HTERT RPE-1 (cell line): ENCODE data around the gene SYP.
"Not testable (repeated sequence)": the region's sequence is repeated elsewhere in the genome, so short reads cannot be mapped to it uniquely, and the experiment has no call there.

ENCODE experiments used
- in situ Hi-C: fragments of 300-500 bp; cut with MboI; formaldehyde crosslinking; loops from 4 replicates; pipeline ENCODE4 v1.14.3; 2020; ENCODE audit warnings: low sequenced_read_pairs

SYP gene

GRCh38 chrX:49171752-49172279 is 28.2 kb downstream of the SYP start, which contains the start of gene PLP2:
PLP2 (plus strand) TSS chrX:49171898; CDS start chrX:49172001, 103 bp downstream.
- in situ Hi-C loops, result no loop called here

DNA sequence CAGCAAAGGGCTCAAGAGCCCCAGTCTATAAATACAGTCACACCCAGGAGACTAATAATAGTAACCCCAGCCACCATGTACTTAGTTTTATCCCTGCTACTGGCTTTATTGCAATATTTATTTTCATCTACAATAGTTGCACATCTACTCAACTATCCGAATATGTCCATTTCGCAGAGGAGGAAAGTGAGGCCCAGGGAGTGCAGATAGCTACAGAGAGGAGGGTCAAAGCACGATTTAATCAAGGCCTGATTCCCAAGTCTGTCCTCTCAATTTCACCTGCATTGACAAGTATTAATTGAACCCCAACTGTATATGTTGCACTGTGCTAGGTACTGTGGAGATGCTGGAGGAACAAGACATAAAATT is 32.3 kb downstream of the SYP start:
- in situ Hi-C loops, result no loop called here

- in situ Hi-C loops, result no loop called here
These were observed 32.9 kb downstream of the SYP start for GRCh38 chrX:49166914-49167739.

DNA sequence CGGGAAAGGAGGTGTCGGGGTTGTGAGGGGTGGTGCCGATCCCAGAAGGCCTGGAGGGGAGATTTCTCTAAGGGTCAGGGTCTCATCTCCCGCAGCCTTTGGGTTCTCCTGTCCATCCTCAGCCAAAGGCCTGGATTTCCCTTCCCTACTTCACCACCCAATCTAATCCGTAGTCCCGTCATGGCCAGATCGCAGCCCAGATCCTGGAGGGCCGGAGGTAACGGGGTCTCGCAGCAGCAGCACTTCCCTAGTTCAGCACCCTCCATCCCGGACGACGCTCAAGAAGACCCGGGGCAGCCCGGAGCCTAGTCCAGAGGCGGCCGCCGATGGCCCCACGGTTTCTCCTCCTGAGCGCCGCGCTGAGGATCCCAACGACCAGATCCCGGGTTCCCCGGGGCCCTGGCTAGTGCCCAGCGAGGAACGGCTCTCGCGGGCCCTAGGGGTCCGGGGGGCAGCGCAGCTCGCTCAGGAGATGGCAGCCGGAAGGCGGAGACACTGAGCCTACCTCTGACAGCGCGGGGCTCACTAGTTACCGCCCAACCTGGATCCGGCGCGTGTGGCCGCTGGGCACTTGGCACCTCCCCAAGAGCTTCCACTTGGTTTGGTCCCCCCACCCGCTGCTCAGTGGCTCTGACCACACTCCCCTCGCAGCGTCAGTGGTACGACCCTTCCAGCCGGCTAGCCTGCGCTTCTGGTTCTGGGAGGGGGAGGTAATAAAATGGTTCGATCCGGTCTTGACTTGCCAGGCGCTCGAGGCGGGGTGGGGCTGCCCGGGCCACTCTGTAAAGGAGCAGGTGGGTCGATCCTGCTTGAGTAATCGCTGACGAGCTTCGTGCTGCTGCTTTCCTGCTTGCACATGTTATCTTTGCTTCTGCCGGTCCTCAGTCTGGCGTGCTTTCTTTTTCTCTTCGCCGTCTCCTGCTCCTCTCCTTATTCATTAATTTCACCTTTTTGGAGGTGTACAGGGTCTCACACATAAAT is 33.8 kb downstream of the SYP start:
- in situ Hi-C loops, result no loop called here

- in situ Hi-C loops, result no loop called here
These were observed 35.2 kb downstream of the SYP start for GRCh38 chrX:49164589-49165360.

- in situ Hi-C loops, result no loop called here
These were observed 36.2 kb downstream of the SYP start for GRCh38 chrX:49163555-49164419.

- in situ Hi-C loops, result no loop called here
These were observed 37.4 kb downstream of the SYP start, which contains the start of gene MAGIX for GRCh38 chrX:49162620-49163019. MAGIX (plus strand) TSS chrX:49162758; CDS start chrX:49162890, 132 bp downstream.

- in situ Hi-C loops, result no loop called here
These were observed 38.4 kb downstream of the SYP start for GRCh38 chrX:49161632-49162031.

- in situ Hi-C loops, result no loop called here
These were observed 39.1 kb downstream of the SYP start for GRCh38 chrX:49160908-49161307.

GRCh38 chrX:49157194-49157593 is 42.8 kb downstream of the SYP start:
- in situ Hi-C loops, result no loop called here

- in situ Hi-C loops, result no loop called here
These were observed 43.8 kb downstream of the SYP start for GRCh38 chrX:49155900-49156837.

DNA sequence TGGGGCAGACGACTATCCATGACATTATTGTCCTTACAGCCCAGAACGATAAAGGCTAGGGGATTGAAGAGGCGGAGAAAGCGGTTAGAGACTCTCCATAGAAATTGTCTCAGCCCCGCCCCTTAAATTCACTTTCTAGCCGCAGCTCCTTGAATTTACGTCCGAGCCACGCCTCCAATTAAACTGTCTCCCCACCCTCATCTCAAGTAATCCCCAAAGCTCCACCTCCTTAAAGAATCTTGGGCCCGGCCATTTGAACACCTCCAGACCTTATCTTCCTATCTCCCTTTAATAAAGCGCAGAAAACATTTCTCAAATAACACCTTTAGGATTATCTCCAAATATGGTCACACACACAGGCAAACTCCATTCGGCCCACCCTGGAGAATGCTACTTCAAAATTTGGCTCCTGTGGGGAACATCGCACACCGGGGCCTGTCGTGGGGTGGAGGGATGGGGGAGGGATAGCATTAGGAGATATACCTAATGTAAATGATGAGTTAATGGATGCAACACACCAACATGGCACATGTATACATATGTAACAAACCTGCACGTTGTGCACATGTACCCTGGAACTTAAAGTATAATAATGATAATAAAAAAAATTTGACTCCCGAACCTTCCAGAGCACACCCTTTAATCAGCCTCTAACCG is 44.6 kb downstream of the SYP start:
- in situ Hi-C loops, result no loop called here

DNA sequence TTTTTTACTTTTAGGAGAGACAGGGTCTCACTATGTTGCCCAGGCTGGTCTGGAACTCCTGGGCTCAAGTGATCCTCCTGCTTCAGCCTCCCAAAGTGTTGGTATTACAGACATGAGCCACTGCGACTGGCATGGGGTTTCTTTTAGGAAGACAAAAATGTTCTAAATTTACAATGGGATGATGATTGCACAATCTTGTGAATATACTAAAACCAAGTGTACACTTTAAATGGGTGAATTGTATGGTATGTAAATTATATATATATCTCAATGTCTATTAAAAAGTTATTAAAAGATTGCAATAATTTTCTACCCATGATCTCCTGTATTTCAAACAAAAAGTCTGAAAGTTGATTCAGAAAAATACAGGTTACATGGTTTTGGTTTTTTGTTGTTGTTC is 46.5 kb downstream of the SYP start:
- in situ Hi-C loops, result no loop called here

DNA sequence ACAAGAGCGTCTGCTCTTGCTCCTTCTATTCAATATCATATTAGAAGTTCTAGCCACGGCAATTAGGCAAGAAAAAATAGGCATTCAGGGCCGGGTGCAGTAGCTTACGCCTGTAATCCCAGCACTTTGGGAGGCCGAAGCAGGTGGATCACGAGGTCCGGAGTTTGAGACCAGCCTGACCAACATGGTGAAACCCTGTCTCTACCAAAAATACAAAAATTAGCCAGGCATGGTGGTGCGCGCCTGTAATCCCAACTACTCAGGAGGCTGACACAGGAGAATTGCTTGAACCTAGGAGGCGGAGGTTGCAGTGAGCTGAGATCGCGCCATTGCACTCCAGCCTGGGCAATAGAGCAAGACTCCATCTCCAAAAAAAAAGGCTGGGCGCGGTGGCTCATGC is 50.7 kb downstream of the SYP start:
- in situ Hi-C loops, result not testable (repeated sequence)

GRCh38 chrX:49148390-49149100 is 51.4 kb downstream of the SYP start:
- in situ Hi-C loops, result not testable (repeated sequence)

DNA sequence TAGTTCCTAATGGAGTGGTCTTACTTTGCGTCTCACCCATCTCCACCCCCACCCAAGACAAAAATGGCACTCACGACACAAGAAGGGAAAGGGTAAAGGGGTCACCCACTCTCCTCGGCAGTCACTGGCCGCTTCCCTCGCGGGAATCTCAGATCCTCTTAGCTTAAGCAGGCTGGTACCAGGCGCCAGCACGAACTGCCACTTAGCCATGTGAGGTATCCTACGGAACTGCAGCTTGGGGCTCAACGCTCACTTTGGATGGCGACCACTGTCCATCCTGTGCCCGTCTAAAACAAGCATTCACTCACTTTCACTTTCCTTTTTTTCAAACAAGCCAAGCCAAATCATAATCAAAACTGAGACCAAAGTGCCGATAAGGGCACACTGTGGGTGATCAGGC is 52.1 kb downstream of the SYP start:
- in situ Hi-C loops, result no loop called here

DNA sequence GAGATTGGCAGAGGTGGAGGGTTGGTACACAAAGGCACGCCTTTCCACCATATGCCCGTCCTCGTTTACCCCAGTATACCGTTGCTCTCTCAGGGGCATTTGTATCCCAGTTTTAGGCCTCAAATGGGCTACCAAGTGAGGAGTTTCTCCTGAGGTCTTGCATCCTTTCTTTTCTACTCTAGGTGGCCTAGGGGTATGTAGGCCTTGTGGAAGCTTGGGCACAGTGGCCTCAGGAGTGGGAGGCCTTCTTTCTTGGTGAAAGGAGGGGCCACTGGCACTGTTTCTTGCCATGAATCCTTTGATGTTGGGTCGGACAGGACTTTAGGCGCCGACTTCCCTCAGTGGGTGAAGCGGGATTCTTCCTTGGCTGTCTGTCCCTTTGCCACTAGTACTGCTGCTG is 52.7 kb downstream of the SYP start:
- in situ Hi-C loops, result no loop called here
